ENCODE measurements around the gene CTNNBL1.

- TF ChIP-seq, protein P1, sequence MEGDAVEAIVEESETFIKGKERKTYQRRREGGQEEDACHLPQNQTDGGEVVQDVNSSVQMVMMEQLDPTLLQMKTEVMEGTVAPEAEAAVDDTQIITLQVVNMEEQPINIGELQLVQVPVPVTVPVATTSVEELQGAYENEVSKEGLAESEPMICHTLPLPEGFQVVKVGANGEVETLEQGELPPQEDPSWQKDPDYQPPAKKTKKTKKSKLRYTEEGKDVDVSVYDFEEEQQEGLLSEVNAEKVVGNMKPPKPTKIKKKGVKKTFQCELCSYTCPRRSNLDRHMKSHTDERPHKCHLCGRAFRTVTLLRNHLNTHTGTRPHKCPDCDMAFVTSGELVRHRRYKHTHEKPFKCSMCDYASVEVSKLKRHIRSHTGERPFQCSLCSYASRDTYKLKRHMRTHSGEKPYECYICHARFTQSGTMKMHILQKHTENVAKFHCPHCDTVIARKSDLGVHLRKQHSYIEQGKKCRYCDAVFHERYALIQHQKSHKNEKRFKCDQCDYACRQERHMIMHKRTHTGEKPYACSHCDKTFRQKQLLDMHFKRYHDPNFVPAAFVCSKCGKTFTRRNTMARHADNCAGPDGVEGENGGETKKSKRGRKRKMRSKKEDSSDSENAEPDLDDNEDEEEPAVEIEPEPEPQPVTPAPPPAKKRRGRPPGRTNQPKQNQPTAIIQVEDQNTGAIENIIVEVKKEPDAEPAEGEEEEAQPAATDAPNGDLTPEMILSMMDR (IDR thresholded peaks at IDR 0.05), result no peak
- no peak for TF ChIP-seq POLR2A (IDR thresholded peaks at IDR 0.05)
Observed at GRCh38 chr20:37735541-37735940, 41.7 kb downstream of the CTNNBL1 start.
